T-helper 2 cell (primary cell): ENCODE results near the gene TRIM74.
A peak's percentile ranks its signal among the peaks of the same experiment; 100 is the strongest.
"Not testable (repeated sequence)": the region's sequence is repeated elsewhere in the genome, so short reads cannot be mapped to it uniquely, and the experiment has no call there.

Source experiments
- DNase-seq, 5 experiments: peaks; one replicate each; pipeline versions ENCODE4 v3.0.0 to v3.0.0-alpha.2; 2012 to 2022
- total RNA-seq, 2 donors: gene quantifications; one replicate each; lab custom pipeline; 2026; lab: John Stamatoyannopoulos, UW

Gene TRIM74
- 0.31 to 1.1 reads per million in 2 donors for total RNA-seq

- DNase-seq, result not testable (repeated sequence)
Observed at GRCh38 chr7:72968980-72969516, at the start of gene TRIM74. TSS of gene TRIM74 (minus strand) at chr7:72969466. CDS start at chr7:72966157, 3,309 bp downstream.

- not testable (repeated sequence) for DNase-seq
Observed at GRCh38 chr7:73006491-73006890, 37.2 kb upstream of the TRIM74 start.

GRCh38 chr7:73005693-73006447, 36.6 kb upstream of the TRIM74 start:
- DNase-seq, result peak in 4 of 5 experiments; percentile 71 to 98 (median 79)

GRCh38 chr7:73005356-73005692, 36.1 kb upstream of the TRIM74 start:
- DNase-seq, result peak in 3 of 5 experiments; percentile 59 to 66 (median 59)

GRCh38 chr7:72997887-72998468, 28.7 kb upstream of the TRIM74 start:
- not testable (repeated sequence) for DNase-seq

GRCh38 chr7:72997447-72997846, 28.2 kb upstream of the TRIM74 start:
- not testable (repeated sequence) for DNase-seq

- not testable (repeated sequence) for DNase-seq
Observed at GRCh38 chr7:72995484-72995883, 26.2 kb upstream of the TRIM74 start.

- not testable (repeated sequence) for DNase-seq
Observed at GRCh38 chr7:72990146-72990913, 21.1 kb upstream of the TRIM74 start.

- not testable (repeated sequence) for DNase-seq
Observed at GRCh38 chr7:72982084-72982483, 12.8 kb upstream of the TRIM74 start.

GRCh38 chr7:72980382-72980781, 11.1 kb upstream of the TRIM74 start:
- DNase-seq, result not testable (repeated sequence)

- not testable (repeated sequence) for DNase-seq
Observed at GRCh38 chr7:72976434-72976833, 7.2 kb upstream of the TRIM74 start.

GRCh38 chr7:72975656-72976286, 6.5 kb upstream of the TRIM74 start:
- DNase-seq, result not testable (repeated sequence)

GRCh38 chr7:72974781-72975180, 5.5 kb upstream of the TRIM74 start:
- DNase-seq, result not testable (repeated sequence)

- DNase-seq, result not testable (repeated sequence)
Observed at GRCh38 chr7:72971505-72971904, 2.2 kb upstream of the TRIM74 start.

- DNase-seq, result not testable (repeated sequence)
Observed at GRCh38 chr7:72969688-72970087, 422 bp upstream of the TRIM74 start.

- not testable (repeated sequence) for DNase-seq
Observed at GRCh38 chr7:72966892-72967291, 2.4 kb downstream of the TRIM74 start.

GRCh38 chr7:72965186-72965975, 3.9 kb downstream of the TRIM74 start:
- not testable (repeated sequence) for DNase-seq

- not testable (repeated sequence) for DNase-seq
Observed at GRCh38 chr7:72963056-72963455, 6.2 kb downstream of the TRIM74 start.

- not testable (repeated sequence) for DNase-seq
Observed at GRCh38 chr7:72961346-72961650, 8.0 kb downstream of the TRIM74 start.

GRCh38 chr7:72960626-72961345, 8.5 kb downstream of the TRIM74 start:
- DNase-seq, result not testable (repeated sequence)

GRCh38 chr7:72960029-72960428, 9.2 kb downstream of the TRIM74 start:
- not testable (repeated sequence) for DNase-seq
